ENCODE results near the gene PRKG2. TPM values are rescaled to one million over a fixed set of nuclear protein-coding genes. Genes with fewer than 3 reads are reported as not detected.
"Not testable (repeated sequence)": the region's sequence is repeated elsewhere in the genome, so short reads cannot be mapped to it uniquely, and the experiment has no call there.

Gene PRKG2
- total RNA-seq, 1 experiment from 2014 or later = not detected

DNA sequence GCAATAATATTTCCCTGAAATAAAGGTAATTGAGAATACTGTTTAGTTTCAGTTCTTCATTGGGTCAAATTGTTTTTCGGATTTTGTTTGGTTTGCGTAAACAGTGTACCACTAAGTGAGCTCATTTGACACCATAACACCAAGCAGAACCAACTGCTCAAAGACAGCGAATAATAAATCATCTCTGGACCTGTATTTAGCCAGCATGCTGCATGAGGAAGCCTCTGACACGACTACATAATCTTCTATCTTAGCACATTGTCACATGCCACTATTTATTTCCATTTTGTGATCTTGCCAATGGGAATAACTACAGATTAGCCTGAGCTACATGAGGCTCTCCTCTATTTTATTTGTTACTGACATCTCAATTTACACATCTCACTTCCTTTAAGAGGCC lies 12.1 kb upstream of the PRKG2 start:
- no peaks in the 10 kb centered on the region for H3K4me1 ChIP-seq (ENCODE audit: insufficient read depth, low read length, poor library complexity, severe bottlenecking)
- CTCF ChIA-PET = no interaction called here

GRCh38 chr4:81225252-81225651 lies 10.2 kb upstream of the PRKG2 start:
- Histone ChIP-seq H3K27ac (ENCODE audit: low read depth, low read length, poor library complexity, severe bottlenecking) (no peak overlapping the region), H3K9me3 (ENCODE audit: low read depth, low read length, poor library complexity, severe bottlenecking) (no peaks in the 10 kb centered on the region), H3K27me3 (replicated peaks; ENCODE audit: insufficient read depth, low read depth, low read length, poor library complexity) (no peaks in the 10 kb centered on the region), H3K36me3 (ENCODE audit: insufficient read depth, low read length, poor library complexity, severe bottlenecking) (no peaks in the 10 kb centered on the region), H3K4me1 (ENCODE audit: insufficient read depth, low read length, poor library complexity, severe bottlenecking) (no peaks in the 10 kb centered on the region), H3K4me3 (ENCODE audit: low read depth, low read length, poor library complexity, severe bottlenecking) (no peak overlapping the region)
- BruUV-seq (replicated peaks) = no TSS peak
- no peak for TF ChIP-seq EZH2 (IDR thresholded peaks at IDR 0.05; ENCODE audit: borderline replicate concordance, low read depth, low read length, poor library complexity, severe bottlenecking)
- TF ChIP-seq CTCF (conservative IDR thresholded peaks at IDR 0.05; ENCODE audit: low read depth, low read length) = no peak
- CTCF ChIA-PET = no interaction called here
- no peak for DNase-seq (ENCODE audit: low spot score)
- intact Hi-C loops (cut with micrococcal nuclease; ENCODE audit: unreplicated experiment) = no loop called here
- POLR2A ChIA-PET (ENCODE audit: low non-redundant PET) = no interaction called here

More for the DNA sequence above, 12.1 kb upstream of the PRKG2 start:
- Histone ChIP-seq H3K36me3 (ENCODE audit: insufficient read depth, low read length, poor library complexity, severe bottlenecking) (no peaks in the 10 kb centered on the region), H3K27ac (ENCODE audit: low read depth, low read length, poor library complexity, severe bottlenecking) (no peak overlapping the region), H3K9me3 (ENCODE audit: low read depth, low read length, poor library complexity, severe bottlenecking) (no peaks in the 10 kb centered on the region), H3K4me3 (ENCODE audit: low read depth, low read length, poor library complexity, severe bottlenecking) (no peak overlapping the region), H3K27me3 (replicated peaks; ENCODE audit: insufficient read depth, low read depth, low read length, poor library complexity) (no peaks in the 10 kb centered on the region)
- intact Hi-C loops (cut with micrococcal nuclease; ENCODE audit: unreplicated experiment) = no loop called here
- no peak for DNase-seq (ENCODE audit: low spot score)
- TF ChIP-seq CTCF (conservative IDR thresholded peaks at IDR 0.05; ENCODE audit: low read depth, low read length) (no peak), EZH2 (IDR thresholded peaks at IDR 0.05; ENCODE audit: borderline replicate concordance, low read depth, low read length, poor library complexity, severe bottlenecking) (no peak)
- POLR2A ChIA-PET (ENCODE audit: low non-redundant PET) = no interaction called here
- BruUV-seq (replicated peaks) = no TSS peak

- BruUV-seq (replicated peaks); H3K27me3 ChIP-seq (replicated peaks; ENCODE audit: insufficient read depth, low read depth, low read length, poor library complexity); H3K4me3 ChIP-seq (ENCODE audit: low read depth, low read length, poor library complexity, severe bottlenecking); intact Hi-C loops (cut with micrococcal nuclease; ENCODE audit: unreplicated experiment); H3K9me3 ChIP-seq (ENCODE audit: low read depth, low read length, poor library complexity, severe bottlenecking); CTCF ChIA-PET; H3K27ac ChIP-seq (ENCODE audit: low read depth, low read length, poor library complexity, severe bottlenecking); POLR2A ChIA-PET (ENCODE audit: low non-redundant PET); H3K36me3 ChIP-seq (ENCODE audit: insufficient read depth, low read length, poor library complexity, severe bottlenecking); H3K4me1 ChIP-seq (ENCODE audit: insufficient read depth, low read length, poor library complexity, severe bottlenecking); DNase-seq (ENCODE audit: low spot score): not testable (repeated sequence)
Measured at GRCh38 chr4:81222082-81222472, 7.1 kb upstream of the PRKG2 start.

- intact Hi-C loops (cut with micrococcal nuclease; ENCODE audit: unreplicated experiment) = no loop called here
- CTCF ChIA-PET = no interaction called here
- H3K9me3 ChIP-seq (ENCODE audit: low read depth, low read length, poor library complexity, severe bottlenecking) = no peaks in the 10 kb centered on the region
- H3K27me3 ChIP-seq (replicated peaks; ENCODE audit: insufficient read depth, low read depth, low read length, poor library complexity) = no peaks in the 10 kb centered on the region
- DNase-seq (ENCODE audit: low spot score) = no peak
- POLR2A ChIA-PET (ENCODE audit: low non-redundant PET) = no interaction called here
- TF ChIP-seq EZH2 (IDR thresholded peaks at IDR 0.05; ENCODE audit: borderline replicate concordance, low read depth, low read length, poor library complexity, severe bottlenecking) (no peak), CTCF (conservative IDR thresholded peaks at IDR 0.05; ENCODE audit: low read depth, low read length) (no peak)
- no peak overlapping the region for H3K4me3 ChIP-seq (ENCODE audit: low read depth, low read length, poor library complexity, severe bottlenecking)
- H3K27ac ChIP-seq (ENCODE audit: low read depth, low read length, poor library complexity, severe bottlenecking) = no peak overlapping the region
- H3K36me3 ChIP-seq (ENCODE audit: insufficient read depth, low read length, poor library complexity, severe bottlenecking) = no peaks in the 10 kb centered on the region
- no TSS peak for BruUV-seq (replicated peaks)
- H3K4me1 ChIP-seq (ENCODE audit: insufficient read depth, low read length, poor library complexity, severe bottlenecking) = no peaks in the 10 kb centered on the region
Measured at GRCh38 chr4:81221303-81222081, 6.5 kb upstream of the PRKG2 start.

All from A673 (cell line).